ENCODE results near the gene AHCYL2.
"Not testable (repeated sequence)": the region's sequence is repeated elsewhere in the genome, so short reads cannot be mapped to it uniquely, and the experiment has no call there.

AHCYL2 gene

GRCh38 chr7:129245533-129245932 is 20.7 kb downstream of the AHCYL2 start:
- DNase-seq: no peak

GRCh38 chr7:129247087-129247486 is 22.3 kb downstream of the AHCYL2 start:
- no peak for DNase-seq

GRCh38 chr7:129252128-129252527 is 27.3 kb downstream of the AHCYL2 start:
- DNase-seq: no peak

DNA sequence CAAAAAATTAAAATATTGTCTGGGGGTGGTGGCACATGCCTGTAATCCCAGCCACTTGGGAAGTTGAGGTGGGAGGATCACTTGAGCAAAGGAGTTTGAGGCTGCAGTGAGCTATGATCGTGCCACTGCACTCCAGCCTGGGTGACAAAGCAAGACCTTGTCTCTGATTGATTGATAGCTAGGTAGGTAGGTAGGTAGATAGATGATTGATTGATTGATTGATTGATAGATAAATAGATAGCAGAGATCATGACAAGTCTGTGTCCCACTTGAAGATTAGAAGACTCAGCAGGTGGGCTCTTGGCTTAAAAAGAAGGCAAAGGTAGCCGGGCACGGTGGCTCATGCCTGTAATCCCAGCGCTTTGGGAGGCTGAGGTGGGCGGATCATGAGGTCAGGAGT is 27.8 kb downstream of the AHCYL2 start:
- DNase-seq: not testable (repeated sequence)

- no peak for DNase-seq
These were observed 31.0 kb downstream of the AHCYL2 start for GRCh38 chr7:129255800-129256199.

- DNase-seq: no peak
These were observed 31.4 kb downstream of the AHCYL2 start for GRCh38 chr7:129256221-129256620.

DNA sequence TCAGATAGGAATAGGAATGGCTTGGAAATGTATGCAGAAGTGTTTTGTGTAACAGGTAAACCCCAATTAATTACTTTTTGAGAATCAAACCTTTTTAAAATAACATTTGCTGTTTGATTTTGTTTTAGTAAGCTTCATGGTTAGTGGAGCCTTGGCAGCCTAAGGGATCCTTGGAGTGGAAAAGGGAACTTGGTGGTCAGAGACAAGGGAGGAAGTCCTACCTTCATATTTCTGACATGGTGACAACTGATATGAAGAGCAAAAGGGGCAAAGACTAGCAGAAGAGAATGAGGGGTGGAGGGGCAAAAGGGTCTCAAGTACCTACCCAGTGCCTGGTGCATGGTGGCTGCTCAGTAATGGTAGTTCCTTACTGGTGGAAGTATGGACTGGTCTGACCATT is 32.3 kb downstream of the AHCYL2 start:
- DNase-seq: no peak

GRCh38 chr7:129258649-129259389 is 34.0 kb downstream of the AHCYL2 start:
- no peak for DNase-seq

GRCh38 chr7:129262324-129262723 is 37.5 kb downstream of the AHCYL2 start:
- no peak for DNase-seq

- no peak for DNase-seq
These were observed 38.3 kb downstream of the AHCYL2 start for GRCh38 chr7:129263168-129263567.

GRCh38 chr7:129264534-129264933 is 39.7 kb downstream of the AHCYL2 start:
- no peak for DNase-seq

GRCh38 chr7:129265328-129265727 is 40.5 kb downstream of the AHCYL2 start:
- no peak for DNase-seq

- DNase-seq: no peak
These were observed 41.4 kb downstream of the AHCYL2 start for GRCh38 chr7:129266181-129266580.

DNA sequence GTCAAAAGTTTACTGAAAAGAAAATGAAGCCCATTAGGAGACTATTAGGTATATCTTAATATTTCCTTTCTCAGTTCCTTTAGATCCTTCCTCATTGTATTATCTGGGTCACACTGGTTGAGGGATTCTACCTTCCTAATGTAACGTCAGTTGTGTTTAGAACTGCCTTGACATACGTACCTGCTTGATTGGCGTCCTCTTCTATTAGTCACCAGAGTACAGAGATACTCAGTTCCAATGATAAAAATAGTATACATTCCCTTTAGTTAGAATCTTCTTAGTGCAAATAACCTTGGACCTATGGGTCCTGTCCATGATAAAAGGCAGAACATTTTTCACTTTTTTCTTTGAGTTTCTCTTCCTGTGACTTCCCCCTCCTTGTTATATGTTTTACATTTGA is 45.2 kb downstream of the AHCYL2 start:
- no peak for DNase-seq

DNA sequence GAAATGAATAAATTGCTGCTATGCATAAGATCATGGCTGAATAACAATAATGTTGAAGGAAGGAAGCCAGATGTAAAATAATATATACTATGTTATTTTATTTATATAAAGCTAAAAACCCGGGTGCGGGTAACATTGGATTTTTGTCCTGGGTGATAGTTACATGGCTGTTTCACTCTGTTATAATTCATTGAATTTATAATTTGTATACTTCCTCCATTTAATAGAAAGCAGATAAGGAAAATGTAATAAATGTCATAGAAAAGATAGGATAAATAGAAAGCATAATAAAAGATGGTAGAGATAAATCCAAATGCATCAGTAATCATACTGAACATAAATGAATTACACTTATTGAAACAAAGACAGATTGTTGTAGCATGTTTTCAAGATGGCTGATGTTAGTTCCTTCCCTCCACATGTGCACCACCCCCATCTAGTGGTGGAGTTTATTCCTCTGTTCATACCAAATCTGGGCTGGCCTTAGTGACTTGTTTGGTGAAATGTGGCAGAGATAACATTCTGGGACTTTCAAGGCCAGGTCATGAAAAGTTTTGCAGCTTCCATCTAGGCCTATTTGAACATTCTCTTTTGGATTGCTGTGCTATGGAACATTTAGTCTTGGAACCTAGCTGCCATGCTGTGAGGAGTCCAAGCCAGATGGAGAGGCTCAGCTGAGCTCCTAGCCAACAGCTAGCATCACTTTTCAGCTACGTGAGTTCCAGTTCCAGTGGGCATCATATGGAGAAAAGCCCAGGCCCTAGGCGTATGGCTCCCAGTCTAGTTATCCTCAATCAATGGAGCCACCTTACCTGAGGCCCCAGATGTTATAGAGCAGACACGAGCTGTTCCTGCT is 46.9 kb downstream of the AHCYL2 start:
- DNase-seq: peak; percentile 73

GRCh38 chr7:129273936-129274335 is 49.1 kb downstream of the AHCYL2 start:
- no peak for DNase-seq

GRCh38 chr7:129277629-129278028 is 52.8 kb downstream of the AHCYL2 start:
- no peak for DNase-seq

- DNase-seq: no peak
These were observed 53.9 kb downstream of the AHCYL2 start for GRCh38 chr7:129278688-129279087.

GRCh38 chr7:129279757-129280156 is 54.9 kb downstream of the AHCYL2 start:
- no peak for DNase-seq

DNA sequence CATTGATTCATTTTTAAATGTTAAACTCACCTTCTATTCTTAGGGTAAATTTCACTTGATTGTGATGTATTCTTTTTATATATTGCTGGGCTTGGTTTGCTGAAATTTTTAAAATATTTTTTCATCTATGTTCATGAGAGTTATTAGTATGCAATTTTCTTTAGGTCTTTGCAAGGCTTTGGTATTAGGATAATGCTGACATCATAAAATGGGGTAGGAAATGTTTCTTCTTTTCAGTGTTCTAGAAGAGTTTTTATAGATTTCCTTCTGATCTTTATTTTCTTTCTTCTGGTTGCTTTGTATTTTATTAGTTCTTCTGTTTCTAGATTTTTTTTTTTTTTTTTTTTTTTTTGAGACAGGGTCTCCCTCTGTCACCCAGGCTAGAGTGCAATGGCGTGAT is 56.3 kb downstream of the AHCYL2 start:
- no peak for DNase-seq

DNA sequence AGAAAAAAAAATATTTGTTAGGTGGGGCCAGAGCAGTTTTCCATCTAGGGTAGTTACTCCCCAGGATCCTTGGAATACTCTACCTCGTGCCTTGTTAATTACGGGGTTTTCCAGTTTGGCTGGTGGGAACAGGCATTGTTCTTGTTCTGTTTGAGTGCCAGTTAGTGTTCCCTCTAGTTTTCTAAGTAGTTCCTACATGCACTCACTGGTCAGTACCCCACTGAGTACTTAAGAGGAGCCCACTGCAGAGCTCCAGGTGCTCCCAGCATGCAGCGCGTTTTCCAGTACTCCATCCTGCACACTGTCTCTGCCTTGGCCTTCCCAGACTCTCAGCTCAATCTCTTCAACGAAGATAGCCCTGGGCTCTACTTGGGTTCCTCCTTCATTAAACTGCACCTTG is 58.0 kb downstream of the AHCYL2 start:
- DNase-seq: no peak

DNA sequence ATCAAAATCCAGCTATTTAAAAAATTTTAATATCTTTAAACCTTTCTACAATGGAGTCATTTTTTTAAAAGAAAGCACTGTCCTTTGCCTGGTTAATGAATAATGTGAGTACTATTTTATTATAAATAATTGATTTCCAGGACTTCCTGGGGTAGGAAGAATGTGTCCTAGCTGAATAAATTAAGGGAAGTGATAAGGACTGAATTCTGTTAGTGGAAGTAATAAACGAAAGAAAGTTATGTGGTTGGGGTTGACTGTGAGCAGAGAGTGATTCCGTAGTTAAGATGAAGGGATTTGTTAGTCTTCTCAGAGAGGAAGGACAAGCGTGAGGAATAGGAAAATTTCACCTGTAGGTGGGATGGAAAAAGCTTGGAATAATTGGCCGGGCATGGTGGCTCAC is 59.1 kb downstream of the AHCYL2 start:
- no peak for DNase-seq

DNA sequence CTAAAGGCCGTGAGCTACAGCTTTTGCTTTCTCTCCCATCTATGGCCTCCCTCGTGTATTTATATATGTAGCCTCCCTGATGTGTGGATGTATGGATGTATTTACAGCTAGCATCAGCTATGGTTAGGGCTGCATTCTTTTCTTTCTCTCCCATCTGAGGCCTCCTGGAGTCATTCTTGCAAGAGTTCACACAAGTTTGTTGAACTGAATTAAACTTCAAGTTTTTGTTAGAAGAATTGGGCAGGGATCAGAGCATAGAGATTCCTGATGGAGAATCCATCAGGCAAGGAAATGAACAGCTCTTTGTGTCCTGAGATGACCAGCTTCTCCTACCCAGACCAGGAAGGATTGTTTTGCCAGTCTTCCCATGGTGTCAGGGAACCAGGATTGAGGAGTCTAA is 60.3 kb downstream of the AHCYL2 start:
- DNase-seq: no peak

GRCh38 chr7:129292861-129293260 is 68.0 kb downstream of the AHCYL2 start:
- no peak for DNase-seq

Data from CD4-positive, alpha-beta T cell treated with Interleukin-6 for 4 hours (primary cell).